ENCODE measurements around the gene LANCL1.

DNA sequence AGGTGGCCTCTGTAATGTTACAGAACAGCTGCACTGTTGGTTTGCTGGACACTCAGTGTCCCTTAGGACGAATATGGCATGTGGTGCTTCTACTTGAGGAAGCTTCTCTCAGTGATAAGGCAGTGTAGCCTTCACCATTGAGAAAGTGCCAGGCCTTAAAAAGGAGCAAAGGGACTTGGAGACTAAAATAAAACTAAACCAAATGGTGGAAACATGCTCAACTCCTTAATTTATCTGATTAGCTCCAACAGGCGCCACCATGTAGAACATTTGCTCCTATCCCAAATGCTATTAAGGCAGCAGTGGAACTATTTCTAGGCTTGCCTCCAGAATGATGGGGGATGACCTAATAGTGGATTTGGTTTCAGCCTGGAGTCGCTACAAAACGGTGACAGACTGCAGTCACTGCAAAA lies 84.1 kb downstream of the LANCL1 start:
- TF ChIP-seq, protein P1, sequence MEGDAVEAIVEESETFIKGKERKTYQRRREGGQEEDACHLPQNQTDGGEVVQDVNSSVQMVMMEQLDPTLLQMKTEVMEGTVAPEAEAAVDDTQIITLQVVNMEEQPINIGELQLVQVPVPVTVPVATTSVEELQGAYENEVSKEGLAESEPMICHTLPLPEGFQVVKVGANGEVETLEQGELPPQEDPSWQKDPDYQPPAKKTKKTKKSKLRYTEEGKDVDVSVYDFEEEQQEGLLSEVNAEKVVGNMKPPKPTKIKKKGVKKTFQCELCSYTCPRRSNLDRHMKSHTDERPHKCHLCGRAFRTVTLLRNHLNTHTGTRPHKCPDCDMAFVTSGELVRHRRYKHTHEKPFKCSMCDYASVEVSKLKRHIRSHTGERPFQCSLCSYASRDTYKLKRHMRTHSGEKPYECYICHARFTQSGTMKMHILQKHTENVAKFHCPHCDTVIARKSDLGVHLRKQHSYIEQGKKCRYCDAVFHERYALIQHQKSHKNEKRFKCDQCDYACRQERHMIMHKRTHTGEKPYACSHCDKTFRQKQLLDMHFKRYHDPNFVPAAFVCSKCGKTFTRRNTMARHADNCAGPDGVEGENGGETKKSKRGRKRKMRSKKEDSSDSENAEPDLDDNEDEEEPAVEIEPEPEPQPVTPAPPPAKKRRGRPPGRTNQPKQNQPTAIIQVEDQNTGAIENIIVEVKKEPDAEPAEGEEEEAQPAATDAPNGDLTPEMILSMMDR (IDR thresholded peaks at IDR 0.05): no peak
- no peak for TF ChIP-seq EZH2phosphoT487 (IDR thresholded peaks at IDR 0.05; ENCODE audit: borderline replicate concordance, low read depth)
- no peak for TF ChIP-seq TAF1 (IDR thresholded peaks at IDR 0.05; ENCODE audit: borderline replicate concordance, low read depth, low read length)
- no peak for TF ChIP-seq JUND (IDR thresholded peaks at IDR 0.05)
- no peak for TF ChIP-seq SMC3 (IDR thresholded peaks at IDR 0.05; ENCODE audit: low read depth, low read length)
- no peak for TF ChIP-seq EP300 (IDR thresholded peaks at IDR 0.05; ENCODE audit: borderline replicate concordance in 1 of 2, low read depth in 1 of 2, low read length in 1 of 2)
- TF ChIP-seq SIN3A (IDR thresholded peaks at IDR 0.05; ENCODE audit: borderline replicate concordance, low read depth, low read length): no peak
- no peak for TF ChIP-seq RFX5 (IDR thresholded peaks at IDR 0.05; ENCODE audit: low read length)

Measured in SK-N-SH (cell line).